Measurements from ENCODE around the gene SLC25A45.

SLC25A45 gene

DNA sequence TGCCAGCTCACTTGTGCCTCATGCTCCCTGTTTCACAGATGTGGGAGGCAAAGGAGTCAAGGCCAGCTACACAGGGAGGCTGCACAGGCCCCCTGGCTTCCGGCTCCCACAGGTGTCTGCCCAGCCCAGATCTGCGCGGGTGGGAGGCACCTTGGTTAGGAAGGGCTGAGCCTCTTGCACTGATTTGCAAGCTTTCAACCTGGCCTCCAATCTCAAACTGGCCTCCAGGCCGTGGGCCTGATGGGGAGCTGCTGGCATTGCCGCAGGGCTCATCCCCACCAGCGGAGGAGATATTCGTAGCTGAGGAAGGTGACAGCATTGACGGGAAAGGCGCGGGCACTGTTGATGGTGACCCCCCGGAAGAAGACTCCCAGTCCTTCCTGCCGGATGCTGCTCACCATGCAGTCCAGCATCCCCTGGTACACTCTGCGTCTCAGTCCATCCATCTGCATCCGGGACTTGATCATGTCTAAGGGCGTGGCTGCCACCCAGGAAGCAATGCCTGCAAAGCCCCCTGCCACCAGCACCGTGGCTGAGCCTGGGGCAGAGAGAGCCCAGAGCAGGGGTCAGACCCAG is 6.2 kb downstream of the SLC25A45 start:
- no peak for DNase-seq (ENCODE audit: low spot score)
- ChIA-PET POLR2A (ENCODE audit: low non-redundant PET) (interaction anchor here (0.5 to 1.1 kb wide), 4 partner anchors 10 to 166 kb away, joined by 3 to 4 read pairs (median 4); no protein-coding TSS in a partner anchor), CTCF (interaction anchor here (0.7 kb wide), 1 partner anchor 93 kb away, joined by 3 read pairs; no protein-coding TSS in a partner anchor)
- TF ChIP-seq, protein P1, sequence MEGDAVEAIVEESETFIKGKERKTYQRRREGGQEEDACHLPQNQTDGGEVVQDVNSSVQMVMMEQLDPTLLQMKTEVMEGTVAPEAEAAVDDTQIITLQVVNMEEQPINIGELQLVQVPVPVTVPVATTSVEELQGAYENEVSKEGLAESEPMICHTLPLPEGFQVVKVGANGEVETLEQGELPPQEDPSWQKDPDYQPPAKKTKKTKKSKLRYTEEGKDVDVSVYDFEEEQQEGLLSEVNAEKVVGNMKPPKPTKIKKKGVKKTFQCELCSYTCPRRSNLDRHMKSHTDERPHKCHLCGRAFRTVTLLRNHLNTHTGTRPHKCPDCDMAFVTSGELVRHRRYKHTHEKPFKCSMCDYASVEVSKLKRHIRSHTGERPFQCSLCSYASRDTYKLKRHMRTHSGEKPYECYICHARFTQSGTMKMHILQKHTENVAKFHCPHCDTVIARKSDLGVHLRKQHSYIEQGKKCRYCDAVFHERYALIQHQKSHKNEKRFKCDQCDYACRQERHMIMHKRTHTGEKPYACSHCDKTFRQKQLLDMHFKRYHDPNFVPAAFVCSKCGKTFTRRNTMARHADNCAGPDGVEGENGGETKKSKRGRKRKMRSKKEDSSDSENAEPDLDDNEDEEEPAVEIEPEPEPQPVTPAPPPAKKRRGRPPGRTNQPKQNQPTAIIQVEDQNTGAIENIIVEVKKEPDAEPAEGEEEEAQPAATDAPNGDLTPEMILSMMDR (conservative IDR thresholded peaks at IDR 0.05; ENCODE audit: low read depth) = no peak
- H3K27ac ChIP-seq = peak overlapping the region; percentile 100; the same call in 1 of the 2 replicates

DNA sequence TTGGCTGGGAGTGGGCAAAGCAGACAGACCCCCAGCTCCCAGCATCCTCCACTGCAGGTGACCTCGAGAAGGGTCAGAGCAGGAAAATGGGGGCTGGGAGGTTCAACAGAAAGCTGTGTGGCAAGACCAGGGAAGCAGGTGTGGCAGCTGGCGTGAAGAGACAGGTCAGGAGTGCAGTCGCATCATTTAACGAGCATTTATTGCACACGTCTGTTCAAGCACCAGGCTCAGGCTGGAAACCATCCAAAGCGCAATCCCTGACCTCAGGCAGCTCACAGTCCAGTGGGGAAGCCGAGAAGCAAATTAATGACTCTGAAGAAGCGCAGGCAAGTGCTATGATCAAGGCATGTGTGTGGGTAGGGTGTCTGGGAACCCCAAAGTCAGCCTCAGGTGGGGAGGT is 7.4 kb downstream of the SLC25A45 start:
- ChIA-PET CTCF (interaction anchor here (0.7 kb wide), 1 partner anchor 151 kb away, joined by 9 read pairs; no protein-coding TSS in a partner anchor), POLR2A (ENCODE audit: low non-redundant PET) (interaction anchor here (0.6 kb wide), 1 partner anchor 283 kb away, joined by 3 read pairs; no protein-coding TSS in a partner anchor)
- no peak for DNase-seq (ENCODE audit: low spot score)
- TF ChIP-seq, protein P1 (conservative IDR thresholded peaks at IDR 0.05; ENCODE audit: low read depth) = no peak
- peak overlapping the region; percentile 100 for H3K27ac ChIP-seq

DNA sequence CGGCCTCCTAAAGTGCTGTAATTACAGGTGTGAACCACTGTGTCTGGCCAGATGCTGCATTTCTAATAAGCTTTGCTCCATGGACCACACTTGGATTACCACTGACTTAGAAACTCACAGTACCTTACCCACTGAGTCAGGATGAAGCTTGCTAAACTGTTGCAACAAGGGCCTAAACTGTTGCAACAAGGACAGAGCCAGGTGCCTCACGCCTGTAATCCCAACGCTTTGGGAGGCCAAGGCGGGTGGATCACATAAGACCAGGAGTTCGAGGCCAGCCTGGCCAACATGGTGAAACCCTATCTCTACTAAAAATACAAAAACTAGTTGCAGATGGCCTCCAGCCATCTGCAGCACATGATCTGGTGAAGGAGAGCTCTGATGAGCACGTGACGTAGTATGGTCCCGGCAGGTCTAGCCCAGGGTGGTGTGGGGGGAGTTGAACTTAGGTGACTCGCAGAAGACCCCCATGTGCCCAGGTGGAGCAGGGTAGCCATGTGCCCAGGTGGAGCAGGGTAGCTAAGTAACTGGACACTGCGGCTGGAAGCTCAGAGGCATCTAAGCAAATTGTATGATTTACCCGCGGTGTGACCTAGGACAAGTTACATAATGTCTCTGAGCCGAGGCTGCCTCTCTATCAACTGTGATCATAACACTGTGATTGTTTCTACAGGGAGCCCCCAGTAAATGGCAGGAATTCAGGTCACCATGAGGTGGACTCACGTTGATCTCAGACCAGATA is 8.4 kb downstream of the SLC25A45 start:
- peak overlapping the region; percentile 100; the same call in 1 of the 2 replicates for H3K27ac ChIP-seq
- DNase-seq (ENCODE audit: low spot score) = no peak
- TF ChIP-seq, protein P1 (conservative IDR thresholded peaks at IDR 0.05; ENCODE audit: low read depth) = no peak
- ChIA-PET CTCF (interaction anchor here (0.6 kb wide), 1 partner anchor 17 kb away, joined by 3 read pairs; no protein-coding TSS in a partner anchor), POLR2A (ENCODE audit: low non-redundant PET) (no interaction called here)

DNA sequence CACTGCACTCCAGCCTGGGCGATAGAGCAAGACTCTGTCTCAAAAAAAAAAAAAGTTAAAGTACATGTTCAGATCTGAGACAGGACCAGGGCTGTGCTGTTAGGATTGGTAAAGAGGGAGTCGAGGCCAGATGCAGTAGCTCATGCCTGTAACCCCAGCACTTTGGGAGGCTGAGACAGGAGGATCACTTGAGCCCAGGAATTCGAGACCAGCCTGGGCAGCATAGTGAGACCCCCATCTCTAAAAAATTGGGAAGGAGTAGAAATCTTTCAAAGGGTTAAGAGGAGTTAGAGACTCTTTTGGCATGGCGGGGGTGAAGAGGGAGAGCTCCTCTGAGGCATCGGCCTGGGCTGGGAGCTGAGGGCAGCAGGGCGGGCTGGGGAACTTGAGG is 11.8 kb downstream of the SLC25A45 start:
- ChIA-PET CTCF (no interaction called here), POLR2A (ENCODE audit: low non-redundant PET) (no interaction called here)
- TF ChIP-seq, protein P1 (conservative IDR thresholded peaks at IDR 0.05; ENCODE audit: low read depth) = no peak
- H3K27ac ChIP-seq = peak overlapping the region; percentile 66
- DNase-seq (ENCODE audit: low spot score) = no peak

DNA sequence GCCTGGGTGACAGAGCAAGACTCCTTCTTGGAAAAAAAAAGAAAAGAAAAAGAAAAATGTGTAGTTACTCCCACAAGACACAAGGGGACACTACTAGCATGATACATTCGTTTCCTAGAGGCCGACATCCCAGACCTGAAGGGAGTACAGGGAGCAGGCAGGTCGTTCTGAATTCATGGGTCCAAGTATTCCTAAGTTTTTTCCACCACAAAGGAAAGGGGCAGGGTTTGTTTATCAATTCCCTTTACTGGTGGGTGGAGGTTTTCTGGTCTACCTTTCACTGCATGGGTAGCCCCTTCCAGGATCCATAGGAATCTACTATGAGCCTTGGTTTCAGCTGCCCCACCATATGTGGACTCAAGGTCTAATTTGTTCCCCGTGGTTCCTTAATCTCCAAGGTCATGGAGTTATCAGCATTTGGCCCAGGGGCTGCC is 16.1 kb downstream of the SLC25A45 start:
- TF ChIP-seq, protein P1 (conservative IDR thresholded peaks at IDR 0.05; ENCODE audit: low read depth) = peak; percentile 87
- POLR2A ChIA-PET (ENCODE audit: low non-redundant PET) = interaction anchor here (0.5 kb wide), 1 partner anchor 10 kb away, joined by 4 read pairs; no protein-coding TSS in a partner anchor
- CTCF ChIA-PET = no interaction called here
- H3K27ac ChIP-seq = peak overlapping the region; percentile 42; the same call in 1 of the 2 replicates
- DNase-seq (ENCODE audit: low spot score) = peak; percentile 80

DNA sequence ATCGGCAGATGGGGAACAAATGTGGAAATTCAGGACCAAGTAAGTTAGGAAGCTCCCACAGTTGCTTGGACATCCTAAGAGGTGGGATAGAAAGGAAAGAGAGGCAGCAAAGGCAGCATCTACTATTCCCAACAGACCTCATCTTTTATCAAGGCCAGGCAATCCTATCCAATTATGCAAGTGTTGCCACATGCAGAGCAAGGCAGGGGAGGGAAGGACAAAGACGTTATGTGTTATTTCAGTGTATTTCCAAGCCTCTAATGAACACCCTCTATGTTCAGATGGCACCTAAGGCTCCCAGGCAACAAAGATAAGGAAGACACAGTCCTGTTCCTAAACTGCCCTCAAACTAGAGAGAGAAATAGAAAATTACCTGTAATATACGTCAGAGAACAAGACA is 18.7 kb downstream of the SLC25A45 start:
- CTCF ChIA-PET = no interaction called here
- H3K27ac ChIP-seq = no peak overlapping the region
- POLR2A ChIA-PET (ENCODE audit: low non-redundant PET) = no interaction called here
- DNase-seq (ENCODE audit: low spot score) = no peak
- TF ChIP-seq, protein P1 (conservative IDR thresholded peaks at IDR 0.05; ENCODE audit: low read depth) = no peak
